OCI-LY7 (cell line): ENCODE data around the gene POLR1A. TPM values are rescaled to one million over a fixed set of nuclear protein-coding genes. Genes with fewer than 3 reads are reported as not detected.

Experiments used
- BruUV-seq: library from RNA; stranded (reverse); fragments of 400-500 nt; replicated peaks from 2 replicates; lab custom pipeline; 2021; lab: Mats Ljungman, UMichigan
- CTCF ChIA-PET: fragments of 300-600 bp; sonication (Branson Sonifier 250); formaldehyde crosslinking; loops from one replicate; lab custom pipeline; 2022; ENCODE audit warnings: antibody characterized with exemption; ENCODE audit not compliant: unreplicated experiment; lab: Charles Lee
- POLR2A ChIA-PET: fragments of 300-600 bp; sonication (Branson Sonifier 250); formaldehyde crosslinking; loops from one replicate; lab custom pipeline; 2022; ENCODE audit warnings: antibody characterized with exemption; lab: Charles Lee
- DNase-seq: peaks from one replicate; pipeline ENCODE4 v3.0.0-alpha.2; 2015; ENCODE audit warnings: low spot score
- H2AFZ ChIP-seq: fragments of 200-600 bp; sonication (generic), shearing (Covaris generic); 2 replicates; pipeline ENCODE4 v1.6.1; 2014; ENCODE audit warnings: mild to moderate bottlenecking, antibody characterized with exemption, low read length, moderate library complexity
- H3K27ac ChIP-seq: fragments of 200-600 bp; sonication (generic); 2 replicates; pipeline ENCODE4 v1.5.1; 2014; ENCODE audit warnings: mixed run types, low read depth, mild to moderate bottlenecking, moderate library complexity, low read length, inconsistent platforms; ENCODE audit not compliant: poor library complexity, severe bottlenecking
- H3K36me3 ChIP-seq: fragments of 200-600 bp; sonication (generic); 2 replicates; pipeline ENCODE4 v1.6.1; 2014; ENCODE audit warnings: mild to moderate bottlenecking, antibody characterized with exemption, low read length, moderate library complexity, mixed read lengths; ENCODE audit not compliant: insufficient read depth
- H3K4me1 ChIP-seq: fragments of 200-600 bp; sonication (generic); 2 replicates; pipeline ENCODE4 v1.5.1; 2014; ENCODE audit warnings: mild to moderate bottlenecking, low read length; ENCODE audit not compliant: insufficient read depth, poor library complexity, severe bottlenecking
- H3K4me2 ChIP-seq: fragments of 200-600 bp; sonication (generic); 2 replicates; pipeline ENCODE4 v1.6.1; 2014; ENCODE audit warnings: mild to moderate bottlenecking, low read length
- H3K4me3 ChIP-seq: fragments of 200-600 bp; sonication (generic); 2 replicates; pipeline ENCODE4 v1.5.1; 2014; ENCODE audit warnings: mild to moderate bottlenecking, low read depth, low read length; ENCODE audit not compliant: poor library complexity, severe bottlenecking
- H3K79me2 ChIP-seq: fragments of 200-600 bp; sonication (generic); 2 replicates; pipeline ENCODE4 v1.6.1; 2016; ENCODE audit warnings: low read depth, mild to moderate bottlenecking, low read length, moderate library complexity, mixed read lengths; ENCODE audit not compliant: insufficient read depth
- H3K9me2 ChIP-seq: fragments of 200-600 bp; sonication (generic); 2 replicates; pipeline ENCODE4 v1.6.1; 2016; ENCODE audit warnings: mild to moderate bottlenecking, low read length, mixed read lengths; ENCODE audit not compliant: insufficient read depth
- H3K9me3 ChIP-seq: fragments of 200-600 bp; sonication (generic); 2 replicates; pipeline ENCODE4 v1.6.1; 2014; ENCODE audit warnings: mild to moderate bottlenecking, mixed run types, low read length, mixed read lengths
- H4K20me1 ChIP-seq: fragments of 200-600 bp; sonication (generic); 2 replicates; pipeline ENCODE4 v1.6.1; 2014; ENCODE audit warnings: mild to moderate bottlenecking, antibody characterized with exemption, low read length, moderate library complexity, mixed read lengths; ENCODE audit not compliant: insufficient read depth
- CTCF ChIP-seq: fragments of 200-600 bp; sonication (generic); conservative IDR thresholded peaks from 2 replicates; pipeline ENCODE4 v1.5.1; 2014; ENCODE audit warnings: mild to moderate bottlenecking, antibody characterized with exemption, low read length, moderate library complexity, mixed read lengths
- EZH2phosphoT487 ChIP-seq: fragments of 200-600 bp; sonication (generic); IDR thresholded peaks from 2 replicates; pipeline ENCODE4 v1.6.1; 2018; ENCODE audit warnings: low read depth, borderline replicate concordance, mild to moderate bottlenecking, mixed run types, antibody characterized with exemption, low read length, moderate library complexity, mixed read lengths
- intact Hi-C: fragments of 100-400 bp; cut with micrococcal nuclease; formaldehyde crosslinking; loops from one replicate; pipeline ENCODE4 v1.10.0; 2022; ENCODE audit not compliant: unreplicated experiment
- total RNA-seq, 2 experiments: library from RNA; depleted of rRNA in 1 of 2; stranded (reverse); fragments of >200 nt in 1 of 2; shearing (Covaris generic) in 1 of 2; gene quantifications; 2 replicates each; pipeline ENCODE4 v1.2.3, GENCODE V29; 2014 to 2022

POLR1A gene
- total RNA-seq, 2 experiments from 2014 or later, result 17.5 to 53.3 TPM

- intact Hi-C loops, result loop anchor here (5.0 kb wide), 2 partner anchors 149 to 584 kb away; partner anchors contain the start of gene RNF103
- no peaks in the 10 kb centered on the region for H3K9me3 ChIP-seq
- peaks cover 87% of the 10 kb centered on the region for H3K36me3 ChIP-seq
- H3K4me3 ChIP-seq, result no peak overlapping the region
- H3K4me2 ChIP-seq, result peak overlapping the region; percentile 84
- no peaks in the 10 kb centered on the region for H3K9me2 ChIP-seq
- no peak for TF ChIP-seq EZH2phosphoT487
- no peak for TF ChIP-seq CTCF
- H2AFZ ChIP-seq, result no peak overlapping the region
- peak overlapping the region; percentile 98 for H3K27ac ChIP-seq
- no TSS peak for BruUV-seq
- H3K4me1 ChIP-seq, result peaks cover 61% of the 10 kb centered on the region
- ChIA-PET POLR2A (interaction anchor here (0.6 to 1.2 kb wide), 2 partner anchors 151 to 510 kb away, joined by 3 to 4 read pairs; no protein-coding TSS in a partner anchor), CTCF (no interaction called here)
- no peaks in the 10 kb centered on the region for H4K20me1 ChIP-seq
- H3K79me2 ChIP-seq, result no peaks in the 10 kb centered on the region
- DNase-seq, result peak; percentile 35
Measured at GRCh38 chr2:86038291-86039081, 67.2 kb downstream of the POLR1A start.

GRCh38 chr2:86037795-86038192, 67.9 kb downstream of the POLR1A start:
- intact Hi-C loops, result loop anchor here (2.0 to 5.0 kb wide), 4 partner anchors 43 to 585 kb away; partner anchors contain the start of genes CHMP3 and RNF103
- Histone ChIP-seq H3K9me3 (no peaks in the 10 kb centered on the region), H3K79me2 (no peaks in the 10 kb centered on the region), H3K4me1 (peaks cover 61% of the 10 kb centered on the region), H3K4me3 (no peak overlapping the region), H4K20me1 (no peaks in the 10 kb centered on the region), H3K36me3 (peaks cover 87% of the 10 kb centered on the region), H3K9me2 (no peaks in the 10 kb centered on the region), H3K27ac (peak overlapping the region; percentile 98), H2AFZ (no peak overlapping the region), H3K4me2 (peak overlapping the region; percentile 84)
- peak; percentile 34 for DNase-seq
- BruUV-seq, result no TSS peak
- TF ChIP-seq EZH2phosphoT487, result no peak
- no peak for TF ChIP-seq CTCF
- ChIA-PET CTCF (no interaction called here), POLR2A (interaction anchor here (0.8 kb wide), 1 partner anchor 47 kb away, joined by 3 read pairs; no protein-coding TSS in a partner anchor)
